Measurements from ENCODE around the gene TIAM2. TPM values are rescaled to one million over a fixed set of nuclear protein-coding genes. Genes with fewer than 3 reads are reported as not detected.
A peak's percentile ranks its signal among the peaks of the same experiment; 100 is the strongest.

The TIAM2 gene
- total RNA-seq (2014; rRNA removed; shearing (Covaris generic)) (24.4 and 27.8 TPM in 2 replicates), polyA plus RNA-seq (2016; fragmentation: Nextera tagmentation; extraction: Ambion mirVana) (13.0 and 14.2 TPM in 2 replicates)
- long read RNA-seq, partial matches to known transcripts = 1 of 2 reads
- long read RNA-seq, other reads (novel, unspliced or antisense) = 0 of 2 reads

DNA sequence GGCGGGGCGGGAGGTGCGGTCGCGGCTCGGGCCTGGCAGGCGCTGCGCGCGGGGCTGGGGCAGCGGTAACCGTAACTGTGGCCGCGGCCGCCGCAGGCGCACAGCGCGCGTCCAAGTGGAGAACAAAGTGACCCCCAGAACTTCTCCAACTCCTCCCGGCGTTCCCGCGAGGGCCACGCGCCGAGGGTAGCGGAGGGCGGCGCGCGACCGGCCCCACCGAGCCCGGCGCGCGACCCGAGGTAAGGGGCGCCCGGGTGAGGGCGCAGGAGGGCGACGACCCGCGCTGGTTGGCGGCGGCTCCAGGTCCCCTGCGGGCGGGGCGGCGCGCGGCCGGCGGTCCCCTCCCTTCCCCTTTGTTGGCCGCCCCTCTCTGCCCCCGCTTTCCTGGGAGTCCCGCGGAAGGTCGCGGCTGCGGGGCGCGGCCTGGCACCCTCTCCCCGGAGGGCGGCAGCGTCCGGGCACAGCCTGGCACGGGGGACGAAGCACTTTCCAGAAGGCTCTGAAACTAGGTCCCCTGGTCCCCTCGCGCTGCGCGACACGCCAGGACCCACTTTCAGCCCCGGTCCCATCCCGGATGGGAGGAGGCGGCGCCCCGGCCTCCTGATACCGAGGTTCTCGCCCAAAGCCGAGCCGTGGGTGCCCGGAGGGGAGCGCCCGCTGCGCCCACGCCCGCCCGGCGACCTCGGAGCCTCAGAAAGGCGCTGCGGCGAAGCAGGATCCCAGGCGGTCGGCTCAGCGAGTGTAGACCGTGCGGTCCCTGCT is at the start of gene TIAM2:
Gene TIAM2, plus strand, starts transcription at position 62 of the 762 bp plus-strand sequence. CDS start 133,909 bp downstream, outside the sequence.
- peaks cover 19% of the 10 kb centered on the region for H3K4me1 ChIP-seq (ENCODE audit: insufficient read depth)
- Mint-ChIP-seq H3K4me3 (peak within 1 kb of the TSS; percentile 84), H3K36me3 (ENCODE audit: low read depth) (no peaks in the 10 kb centered on the region), H3K9me3 (no peaks in the 10 kb centered on the region), H3K4me1 (peaks cover 16% of the 10 kb centered on the region), H3K27ac (no peak within 1 kb of the TSS), H3K27me3 (ENCODE audit: insufficient read depth, low read depth, poor library complexity) (peaks cover 12% of the 10 kb centered on the region)
- peak within 1 kb of the TSS; percentile 97 for H3K4me2 ChIP-seq
- peaks cover 11% of the 10 kb centered on the region for H3K27me3 ChIP-seq (ENCODE audit: insufficient read depth)
- TF ChIP-seq, protein P1, sequence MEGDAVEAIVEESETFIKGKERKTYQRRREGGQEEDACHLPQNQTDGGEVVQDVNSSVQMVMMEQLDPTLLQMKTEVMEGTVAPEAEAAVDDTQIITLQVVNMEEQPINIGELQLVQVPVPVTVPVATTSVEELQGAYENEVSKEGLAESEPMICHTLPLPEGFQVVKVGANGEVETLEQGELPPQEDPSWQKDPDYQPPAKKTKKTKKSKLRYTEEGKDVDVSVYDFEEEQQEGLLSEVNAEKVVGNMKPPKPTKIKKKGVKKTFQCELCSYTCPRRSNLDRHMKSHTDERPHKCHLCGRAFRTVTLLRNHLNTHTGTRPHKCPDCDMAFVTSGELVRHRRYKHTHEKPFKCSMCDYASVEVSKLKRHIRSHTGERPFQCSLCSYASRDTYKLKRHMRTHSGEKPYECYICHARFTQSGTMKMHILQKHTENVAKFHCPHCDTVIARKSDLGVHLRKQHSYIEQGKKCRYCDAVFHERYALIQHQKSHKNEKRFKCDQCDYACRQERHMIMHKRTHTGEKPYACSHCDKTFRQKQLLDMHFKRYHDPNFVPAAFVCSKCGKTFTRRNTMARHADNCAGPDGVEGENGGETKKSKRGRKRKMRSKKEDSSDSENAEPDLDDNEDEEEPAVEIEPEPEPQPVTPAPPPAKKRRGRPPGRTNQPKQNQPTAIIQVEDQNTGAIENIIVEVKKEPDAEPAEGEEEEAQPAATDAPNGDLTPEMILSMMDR (conservative IDR thresholded peaks at IDR 0.05; ENCODE audit: low read depth in 2 of 2) = peak in 1 of 2 experiments; percentile 31; a peak in 2 of 4 replicates
- TF ChIP-seq, protein P2, sequence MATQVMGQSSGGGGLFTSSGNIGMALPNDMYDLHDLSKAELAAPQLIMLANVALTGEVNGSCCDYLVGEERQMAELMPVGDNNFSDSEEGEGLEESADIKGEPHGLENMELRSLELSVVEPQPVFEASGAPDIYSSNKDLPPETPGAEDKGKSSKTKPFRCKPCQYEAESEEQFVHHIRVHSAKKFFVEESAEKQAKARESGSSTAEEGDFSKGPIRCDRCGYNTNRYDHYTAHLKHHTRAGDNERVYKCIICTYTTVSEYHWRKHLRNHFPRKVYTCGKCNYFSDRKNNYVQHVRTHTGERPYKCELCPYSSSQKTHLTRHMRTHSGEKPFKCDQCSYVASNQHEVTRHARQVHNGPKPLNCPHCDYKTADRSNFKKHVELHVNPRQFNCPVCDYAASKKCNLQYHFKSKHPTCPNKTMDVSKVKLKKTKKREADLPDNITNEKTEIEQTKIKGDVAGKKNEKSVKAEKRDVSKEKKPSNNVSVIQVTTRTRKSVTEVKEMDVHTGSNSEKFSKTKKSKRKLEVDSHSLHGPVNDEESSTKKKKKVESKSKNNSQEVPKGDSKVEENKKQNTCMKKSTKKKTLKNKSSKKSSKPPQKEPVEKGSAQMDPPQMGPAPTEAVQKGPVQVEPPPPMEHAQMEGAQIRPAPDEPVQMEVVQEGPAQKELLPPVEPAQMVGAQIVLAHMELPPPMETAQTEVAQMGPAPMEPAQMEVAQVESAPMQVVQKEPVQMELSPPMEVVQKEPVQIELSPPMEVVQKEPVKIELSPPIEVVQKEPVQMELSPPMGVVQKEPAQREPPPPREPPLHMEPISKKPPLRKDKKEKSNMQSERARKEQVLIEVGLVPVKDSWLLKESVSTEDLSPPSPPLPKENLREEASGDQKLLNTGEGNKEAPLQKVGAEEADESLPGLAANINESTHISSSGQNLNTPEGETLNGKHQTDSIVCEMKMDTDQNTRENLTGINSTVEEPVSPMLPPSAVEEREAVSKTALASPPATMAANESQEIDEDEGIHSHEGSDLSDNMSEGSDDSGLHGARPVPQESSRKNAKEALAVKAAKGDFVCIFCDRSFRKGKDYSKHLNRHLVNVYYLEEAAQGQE (IDR thresholded peaks at IDR 0.05; ENCODE audit: unreplicated experiment) = no peak
- TF ChIP-seq ZNF114 (CRISPR knock-in tag; IDR thresholded peaks at IDR 0.05) (no peak), EZH2phosphoT487 (IDR thresholded peaks at IDR 0.05; ENCODE audit: unreplicated experiment) (no peak), POLR2AphosphoS5 (IDR thresholded peaks at IDR 0.05; ENCODE audit: low read depth) (peak; percentile 72)
- TF ChIP-seq, protein P3, sequence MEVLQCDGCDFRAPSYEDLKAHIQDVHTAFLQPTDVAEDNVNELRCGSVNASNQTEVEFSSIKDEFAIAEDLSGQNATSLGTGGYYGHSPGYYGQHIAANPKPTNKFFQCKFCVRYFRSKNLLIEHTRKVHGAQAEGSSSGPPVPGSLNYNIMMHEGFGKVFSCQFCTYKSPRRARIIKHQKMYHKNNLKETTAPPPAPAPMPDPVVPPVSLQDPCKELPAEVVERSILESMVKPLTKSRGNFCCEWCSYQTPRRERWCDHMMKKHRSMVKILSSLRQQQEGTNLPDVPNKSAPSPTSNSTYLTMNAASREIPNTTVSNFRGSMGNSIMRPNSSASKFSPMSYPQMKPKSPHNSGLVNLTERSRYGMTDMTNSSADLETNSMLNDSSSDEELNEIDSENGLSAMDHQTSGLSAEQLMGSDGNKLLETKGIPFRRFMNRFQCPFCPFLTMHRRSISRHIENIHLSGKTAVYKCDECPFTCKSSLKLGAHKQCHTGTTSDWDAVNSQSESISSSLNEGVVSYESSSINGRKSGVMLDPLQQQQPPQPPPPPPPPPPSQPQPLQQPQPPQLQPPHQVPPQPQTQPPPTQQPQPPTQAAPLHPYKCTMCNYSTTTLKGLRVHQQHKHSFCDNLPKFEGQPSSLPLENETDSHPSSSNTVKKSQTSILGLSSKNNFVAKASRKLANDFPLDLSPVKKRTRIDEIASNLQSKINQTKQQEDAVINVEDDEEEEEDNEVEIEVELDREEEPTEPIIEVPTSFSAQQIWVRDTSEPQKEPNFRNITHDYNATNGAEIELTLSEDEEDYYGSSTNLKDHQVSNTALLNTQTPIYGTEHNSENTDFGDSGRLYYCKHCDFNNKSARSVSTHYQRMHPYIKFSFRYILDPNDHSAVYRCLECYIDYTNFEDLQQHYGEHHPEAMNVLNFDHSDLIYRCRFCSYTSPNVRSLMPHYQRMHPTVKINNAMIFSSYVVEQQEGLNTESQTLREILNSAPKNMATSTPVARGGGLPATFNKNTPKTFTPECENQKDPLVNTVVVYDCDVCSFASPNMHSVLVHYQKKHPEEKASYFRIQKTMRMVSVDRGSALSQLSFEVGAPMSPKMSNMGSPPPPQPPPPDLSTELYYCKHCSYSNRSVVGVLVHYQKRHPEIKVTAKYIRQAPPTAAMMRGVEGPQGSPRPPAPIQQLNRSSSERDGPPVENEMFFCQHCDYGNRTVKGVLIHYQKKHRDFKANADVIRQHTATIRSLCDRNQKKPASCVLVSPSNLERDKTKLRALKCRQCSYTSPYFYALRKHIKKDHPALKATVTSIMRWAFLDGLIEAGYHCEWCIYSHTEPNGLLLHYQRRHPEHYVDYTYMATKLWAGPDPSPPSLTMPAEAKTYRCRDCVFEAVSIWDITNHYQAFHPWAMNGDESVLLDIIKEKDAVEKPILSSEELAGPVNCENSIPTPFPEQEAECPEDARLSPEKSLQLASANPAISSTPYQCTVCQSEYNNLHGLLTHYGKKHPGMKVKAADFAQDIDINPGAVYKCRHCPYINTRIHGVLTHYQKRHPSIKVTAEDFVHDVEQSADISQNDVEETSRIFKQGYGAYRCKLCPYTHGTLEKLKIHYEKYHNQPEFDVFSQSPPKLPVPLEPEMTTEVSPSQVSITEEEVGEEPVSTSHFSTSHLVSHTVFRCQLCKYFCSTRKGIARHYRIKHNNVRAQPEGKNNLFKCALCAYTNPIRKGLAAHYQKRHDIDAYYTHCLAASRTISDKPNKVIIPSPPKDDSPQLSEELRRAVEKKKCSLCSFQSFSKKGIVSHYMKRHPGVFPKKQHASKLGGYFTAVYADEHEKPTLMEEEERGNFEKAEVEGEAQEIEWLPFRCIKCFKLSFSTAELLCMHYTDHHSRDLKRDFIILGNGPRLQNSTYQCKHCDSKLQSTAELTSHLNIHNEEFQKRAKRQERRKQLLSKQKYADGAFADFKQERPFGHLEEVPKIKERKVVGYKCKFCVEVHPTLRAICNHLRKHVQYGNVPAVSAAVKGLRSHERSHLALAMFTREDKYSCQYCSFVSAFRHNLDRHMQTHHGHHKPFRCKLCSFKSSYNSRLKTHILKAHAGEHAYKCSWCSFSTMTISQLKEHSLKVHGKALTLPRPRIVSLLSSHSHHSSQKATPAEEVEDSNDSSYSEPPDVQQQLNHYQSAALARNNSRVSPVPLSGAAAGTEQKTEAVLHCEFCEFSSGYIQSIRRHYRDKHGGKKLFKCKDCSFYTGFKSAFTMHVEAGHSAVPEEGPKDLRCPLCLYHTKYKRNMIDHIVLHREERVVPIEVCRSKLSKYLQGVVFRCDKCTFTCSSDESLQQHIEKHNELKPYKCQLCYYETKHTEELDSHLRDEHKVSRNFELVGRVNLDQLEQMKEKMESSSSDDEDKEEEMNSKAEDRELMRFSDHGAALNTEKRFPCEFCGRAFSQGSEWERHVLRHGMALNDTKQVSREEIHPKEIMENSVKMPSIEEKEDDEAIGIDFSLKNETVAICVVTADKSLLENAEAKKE (CRISPR knock-in tag; IDR thresholded peaks at IDR 0.05) = no peak
- TF ChIP-seq, protein P4, sequence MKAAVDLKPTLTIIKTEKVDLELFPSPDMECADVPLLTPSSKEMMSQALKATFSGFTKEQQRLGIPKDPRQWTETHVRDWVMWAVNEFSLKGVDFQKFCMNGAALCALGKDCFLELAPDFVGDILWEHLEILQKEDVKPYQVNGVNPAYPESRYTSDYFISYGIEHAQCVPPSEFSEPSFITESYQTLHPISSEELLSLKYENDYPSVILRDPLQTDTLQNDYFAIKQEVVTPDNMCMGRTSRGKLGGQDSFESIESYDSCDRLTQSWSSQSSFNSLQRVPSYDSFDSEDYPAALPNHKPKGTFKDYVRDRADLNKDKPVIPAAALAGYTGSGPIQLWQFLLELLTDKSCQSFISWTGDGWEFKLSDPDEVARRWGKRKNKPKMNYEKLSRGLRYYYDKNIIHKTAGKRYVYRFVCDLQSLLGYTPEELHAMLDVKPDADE (IDR thresholded peaks at IDR 0.05) = no peak
- H3K36me3 ChIP-seq (ENCODE audit: insufficient read depth) = no peaks in the 10 kb centered on the region
- peak within 1 kb of the TSS; percentile 70; the same call in 1 of the 2 replicates for H3K27ac ChIP-seq (ENCODE audit: low read depth)
- H4K20me1 ChIP-seq (replicated peaks; ENCODE audit: insufficient read depth) = no peaks in the 10 kb centered on the region
- H3F3A ChIP-seq (replicated peaks; ENCODE audit: low read depth) = 0 out of 2 replicates have a peak, but pooled peaks cover 10% of the 10 kb centered on the region
- peaks cover 36% of the 10 kb centered on the region for H3K79me2 ChIP-seq (replicated peaks; ENCODE audit: insufficient read depth)
- peak within 1 kb of the TSS; percentile 97 for H2AFZ ChIP-seq
- peak; percentile 82 for ATAC-seq
- no peaks in the 10 kb centered on the region for H3K9me2 ChIP-seq (ENCODE audit: insufficient read depth)
- peak; percentile 79 for DNase-seq (ENCODE audit: low spot score)
- H3K4me3 ChIP-seq = peak within 1 kb of the TSS; percentile 95
